DND-41 (cell line): ENCODE measurements around the gene APPBP2.
A peak's percentile ranks its signal among the peaks of the same experiment; 100 is the strongest.

ENCODE experiments used
- ATAC-seq: fragments of 200-7000 bp; cut with Tn5 transposase; 3 replicates; pipeline ENCODE4 v1.9.1; 2021; ENCODE audit warnings: low read depth; ENCODE audit not compliant: insufficient read depth
- DNase-seq: peaks from one replicate; pipeline ENCODE4 v3.0.0-alpha.2; 2020
- H2AFZ ChIP-seq: 2 replicates; pipeline ENCODE4 v1.6.0; 2012; ENCODE audit warnings: low read depth, low read length
- H3K27ac ChIP-seq: 2 replicates; pipeline ENCODE4 v1.5.1; 2012; ENCODE audit warnings: low read length, inconsistent platforms
- H3K27me3 ChIP-seq: fragments of 200-600 bp; sonication (generic); 2 replicates; pipeline ENCODE4 v1.6.0; 2012; ENCODE audit warnings: low read length, mild to moderate bottlenecking, inconsistent platforms; ENCODE audit not compliant: insufficient read depth, poor library complexity
- H3K36me3 ChIP-seq: 2 replicates; pipeline ENCODE4 v1.5.1; 2012; ENCODE audit warnings: low read length, inconsistent platforms; ENCODE audit not compliant: insufficient read depth
- H3K4me1 ChIP-seq: 2 replicates; pipeline ENCODE4 v1.5.1; 2012; ENCODE audit warnings: mild to moderate bottlenecking, low read length; ENCODE audit not compliant: insufficient read depth
- H3K4me2 ChIP-seq: 2 replicates; pipeline ENCODE4 v1.6.0; 2012; ENCODE audit warnings: mild to moderate bottlenecking, moderate library complexity, low read length, inconsistent platforms; ENCODE audit not compliant: insufficient read depth
- H3K4me3 ChIP-seq, 2 experiments: fragments of 200-600 bp in 1 of 2; shearing (Covaris generic) in 1 of 2; 2 replicates each; pipeline ENCODE4 v1.5.1; 2012 to 2016; ENCODE audit warnings: inconsistent platforms in 2 of 2, low read length in 2 of 2, mild to moderate bottlenecking in 2 of 2, low read depth in 1 of 2, moderate library complexity in 1 of 2
- H3K79me2 ChIP-seq: 2 replicates; pipeline ENCODE4 v1.6.0; 2012; ENCODE audit warnings: low read length, inconsistent platforms; ENCODE audit not compliant: insufficient read depth
- H3K9ac ChIP-seq: 2 replicates; pipeline ENCODE4 v1.6.0; 2012; ENCODE audit warnings: low read depth, mild to moderate bottlenecking, inconsistent platforms, low read length, moderate library complexity
- H3K9me3 ChIP-seq: 2 replicates; pipeline ENCODE4 v1.5.1; 2012; ENCODE audit warnings: low read length, moderate library complexity, mild to moderate bottlenecking, inconsistent platforms; ENCODE audit not compliant: insufficient read depth, severe bottlenecking
- H4K20me1 ChIP-seq: 2 replicates; pipeline ENCODE4 v1.6.0; 2012; ENCODE audit warnings: low read length; ENCODE audit not compliant: insufficient read depth
- CTCF ChIP-seq: IDR thresholded peaks from 2 replicates; pipeline ENCODE4 v1.5.1; 2012; ENCODE audit warnings: borderline replicate concordance, low read length, moderate library complexity, mild to moderate bottlenecking; ENCODE audit not compliant: poor library complexity, severe bottlenecking; ENCODE audit errors: extremely low read depth
- EZH2 ChIP-seq: IDR thresholded peaks from 3 replicates; pipeline ENCODE4 v1.6.1; 2012; ENCODE audit warnings: borderline replicate concordance, low read depth, mild to moderate bottlenecking, moderate library complexity, low read length, inconsistent platforms; ENCODE audit not compliant: severe bottlenecking

The APPBP2 gene

GRCh38 chr17:60403962-60404361 lies 122.1 kb downstream of the APPBP2 start:
- H4K20me1 ChIP-seq = no peaks in the 10 kb centered on the region
- TF ChIP-seq CTCF (no peak), EZH2 (no peak)
- DNase-seq (no peak), ATAC-seq (no peak)
- H3K4me3 ChIP-seq = no peak overlapping the region
- H3K4me2 ChIP-seq = no peak overlapping the region
- H3K4me1 ChIP-seq = no peaks in the 10 kb centered on the region
- H3K79me2 ChIP-seq = no peaks in the 10 kb centered on the region
- H3K9me3 ChIP-seq = no peaks in the 10 kb centered on the region
- H3K27me3 ChIP-seq = no peaks in the 10 kb centered on the region
- H2AFZ ChIP-seq = no peak overlapping the region
- no peak overlapping the region for H3K27ac ChIP-seq
- H3K9ac ChIP-seq = no peak overlapping the region
- no peaks in the 10 kb centered on the region for H3K36me3 ChIP-seq

GRCh38 chr17:60403523-60403810 lies 122.6 kb downstream of the APPBP2 start:
- Histone ChIP-seq H3K27ac (no peak overlapping the region), H4K20me1 (no peaks in the 10 kb centered on the region), H2AFZ (no peak overlapping the region), H3K4me2 (no peak overlapping the region), H3K4me1 (peaks cover 1% of the 10 kb centered on the region), H3K4me3 (no peak overlapping the region), H3K9ac (no peak overlapping the region), H3K27me3 (no peaks in the 10 kb centered on the region), H3K9me3 (no peaks in the 10 kb centered on the region), H3K36me3 (no peaks in the 10 kb centered on the region), H3K79me2 (no peaks in the 10 kb centered on the region)
- no peak for ATAC-seq
- TF ChIP-seq EZH2 (no peak), CTCF (no peak)
- no peak for DNase-seq

GRCh38 chr17:60401819-60402218 lies 124.2 kb downstream of the APPBP2 start:
- no peak overlapping the region for H2AFZ ChIP-seq
- H4K20me1 ChIP-seq = no peaks in the 10 kb centered on the region
- no peaks in the 10 kb centered on the region for H3K27me3 ChIP-seq
- no peak overlapping the region for H3K4me2 ChIP-seq
- no peaks in the 10 kb centered on the region for H3K79me2 ChIP-seq
- no peak for DNase-seq
- no peaks in the 10 kb centered on the region for H3K36me3 ChIP-seq
- TF ChIP-seq EZH2 (no peak), CTCF (no peak)
- H3K4me1 ChIP-seq = peaks cover 8% of the 10 kb centered on the region
- no peak overlapping the region for H3K4me3 ChIP-seq
- H3K27ac ChIP-seq = no peak overlapping the region
- H3K9me3 ChIP-seq = no peaks in the 10 kb centered on the region
- no peak overlapping the region for H3K9ac ChIP-seq
- ATAC-seq = no peak

GRCh38 chr17:60398227-60398959 lies 127.6 kb downstream of the APPBP2 start:
- ATAC-seq (peak; percentile 44), DNase-seq (no peak)
- H3K9me3 ChIP-seq = no peaks in the 10 kb centered on the region
- H4K20me1 ChIP-seq = no peaks in the 10 kb centered on the region
- no peak overlapping the region for H3K9ac ChIP-seq
- no peak overlapping the region for H3K4me2 ChIP-seq
- no peaks in the 10 kb centered on the region for H3K79me2 ChIP-seq
- H3K4me3 ChIP-seq = no peak overlapping the region
- no peak overlapping the region for H2AFZ ChIP-seq
- no peaks in the 10 kb centered on the region for H3K36me3 ChIP-seq
- TF ChIP-seq EZH2 = no peak
- TF ChIP-seq CTCF = no peak
- H3K27me3 ChIP-seq = no peaks in the 10 kb centered on the region
- H3K4me1 ChIP-seq = peaks cover 10% of the 10 kb centered on the region
- no peak overlapping the region for H3K27ac ChIP-seq
